Upper lobe of left lung (tissue), 6 donors: Measurements from ENCODE around the gene IL10RB. TPM values are rescaled to one million over a fixed set of nuclear protein-coding genes. Genes with fewer than 3 reads are reported as not detected.
"Not testable (repeated sequence)": the region's sequence is repeated elsewhere in the genome, so short reads cannot be mapped to it uniquely, and the experiment has no call there.

Source experiments
- ATAC-seq, 2 donors: fragments of 200-7000 bp; cut with Tn5 transposase; one replicate each; pipeline ENCODE4 v1.9.1; 2022; ENCODE audit warnings: mild to moderate bottlenecking in 2 of 2, moderate library complexity in 2 of 2; ENCODE audit not compliant: low FRiP score in 2 of 2
- DNase-seq, 2 donors: peaks; one replicate each; pipeline ENCODE4 v3.0.0-alpha.2; 2019 to 2020
- H3K27ac ChIP-seq, 4 donors: fragments of 200-600 bp; sonication (generic); one replicate each; pipeline ENCODE4 v1.5.1; 2016 to 2019
- H3K27me3 ChIP-seq, 4 donors: fragments of 200-600 bp; sonication (generic); one replicate each; pipeline ENCODE4 v1.5.1; 2017 to 2019
- H3K36me3 ChIP-seq, 4 donors: fragments of 200-600 bp; sonication (generic); one replicate each; pipeline ENCODE4 v1.5.1; 2016 to 2019
- H3K4me1 ChIP-seq, 4 donors: fragments of 200-600 bp; sonication (generic); one replicate each; pipeline ENCODE4 v1.5.1; 2018 to 2019
- H3K4me3 ChIP-seq, 4 donors: fragments of 200-600 bp; sonication (generic); one replicate each; pipeline ENCODE4 v1.5.1; 2017 to 2019; ENCODE audit warnings: mild to moderate bottlenecking in 2 of 4, moderate library complexity in 1 of 4
- H3K9me3 ChIP-seq, 4 donors: fragments of 200-600 bp; sonication (generic); one replicate each; pipeline ENCODE4 v1.5.1; 2018 to 2019
- EP300 ChIP-seq, 4 donors: sonication (generic); formaldehyde crosslinking; IDR thresholded peaks; one replicate each; pipeline ENCODE4 v1.5.1; 2017; ENCODE audit warnings: antibody characterized with exemption in 4 of 4, control low read depth in 2 of 4
- POLR2A ChIP-seq, 4 donors: fragments of 450-650 bp; IDR thresholded peaks; one replicate each; pipeline ENCODE4 v1.5.1; 2016 to 2017; ENCODE audit warnings: antibody characterized with exemption in 4 of 4, mild to moderate bottlenecking in 2 of 4
- POLR2AphosphoS5 ChIP-seq, 2 donors: sonication (generic); formaldehyde crosslinking; IDR thresholded peaks; one replicate each; pipeline ENCODE4 v1.5.1; 2017; ENCODE audit warnings: antibody characterized with exemption in 2 of 2
- WGBS, 2 donors: methylation state at CpG; one replicate each; pipeline ENCODE4 v1.1.5; 2017 to 2018; 5-methylcytosine and 5-hydroxymethylcytosine counted together
- total RNA-seq, 6 donors: library from RNA; depleted of rRNA in 4 of 6; stranded (reverse); fragments of >200 nt in 4 of 6; gene quantifications; one replicate each; pipeline versions ENCODE4 v1.1.0 to v1.2.1, GENCODE V29; 2016 to 2021
- TF ChIP-seq, protein P1 (sequence below), 6 experiments: fragments of 450-650 bp in 4 of 6; fragments of 200-600 bp in 2 of 6; sonication (generic) in 2 of 6; IDR thresholded peaks; one replicate each; pipeline ENCODE4 v1.5.1; 2016 to 2019; ENCODE audit warnings: antibody characterized with exemption in 6 of 6
- donor health status: DM: no; HTN: no; CAD: no; lungs with moderate emphysema.
- donor health status: DM: no; HTN: yes; CAD: no; lungs with severe emphysema.

IL10RB gene
- total RNA-seq, 6 donors from 2014 or later, result 11.5 to 49.2 (median 41.0) TPM

- WGBS, 2 donors, result 84 to 94% methylated on average over 2 of the region's 2 CpGs
- Histone ChIP-seq H3K36me3 (peaks cover 0 to 33% (median 2%) of the 10 kb centered on the region in 4 donors), H3K4me1 (peaks cover 8 to 29% (median 14%) of the 10 kb centered on the region in 4 donors), H3K9me3 (no peaks in the 10 kb centered on the region), H3K27me3 (no peaks in the 10 kb centered on the region), H3K4me3 (no peak overlapping the region), H3K27ac (no peak overlapping the region)
- TF ChIP-seq POLR2A (IDR thresholded peaks at IDR 0.05) (no peak), EP300 (IDR thresholded peaks at IDR 0.05) (no peak), POLR2AphosphoS5 (IDR thresholded peaks at IDR 0.05) (no peak)
- TF ChIP-seq, protein P1, sequence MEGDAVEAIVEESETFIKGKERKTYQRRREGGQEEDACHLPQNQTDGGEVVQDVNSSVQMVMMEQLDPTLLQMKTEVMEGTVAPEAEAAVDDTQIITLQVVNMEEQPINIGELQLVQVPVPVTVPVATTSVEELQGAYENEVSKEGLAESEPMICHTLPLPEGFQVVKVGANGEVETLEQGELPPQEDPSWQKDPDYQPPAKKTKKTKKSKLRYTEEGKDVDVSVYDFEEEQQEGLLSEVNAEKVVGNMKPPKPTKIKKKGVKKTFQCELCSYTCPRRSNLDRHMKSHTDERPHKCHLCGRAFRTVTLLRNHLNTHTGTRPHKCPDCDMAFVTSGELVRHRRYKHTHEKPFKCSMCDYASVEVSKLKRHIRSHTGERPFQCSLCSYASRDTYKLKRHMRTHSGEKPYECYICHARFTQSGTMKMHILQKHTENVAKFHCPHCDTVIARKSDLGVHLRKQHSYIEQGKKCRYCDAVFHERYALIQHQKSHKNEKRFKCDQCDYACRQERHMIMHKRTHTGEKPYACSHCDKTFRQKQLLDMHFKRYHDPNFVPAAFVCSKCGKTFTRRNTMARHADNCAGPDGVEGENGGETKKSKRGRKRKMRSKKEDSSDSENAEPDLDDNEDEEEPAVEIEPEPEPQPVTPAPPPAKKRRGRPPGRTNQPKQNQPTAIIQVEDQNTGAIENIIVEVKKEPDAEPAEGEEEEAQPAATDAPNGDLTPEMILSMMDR (IDR thresholded peaks at IDR 0.05), result no peak
- ATAC-seq (no peak), DNase-seq (no peak)
Measured at GRCh38 chr21:33240404-33240803, 25.8 kb upstream of the IL10RB start.

- peaks cover 8 to 23% (median 14%) of the 10 kb centered on the region in 4 donors for H3K4me1 ChIP-seq
- DNase-seq, result no peak
- WGBS, 2 donors, result 75 to 83% methylated on average over 2 of the region's 2 CpGs
- H3K4me3 ChIP-seq, result no peak overlapping the region
- H3K27me3 ChIP-seq, result no peaks in the 10 kb centered on the region
- no peak for ATAC-seq
- no peak overlapping the region for H3K27ac ChIP-seq
- no peaks in the 10 kb centered on the region for H3K9me3 ChIP-seq
- H3K36me3 ChIP-seq, result peaks cover 4 to 48% (median 11%) of the 10 kb centered on the region in 4 donors
- TF ChIP-seq POLR2A (IDR thresholded peaks at IDR 0.05), result no peak
- TF ChIP-seq EP300 (IDR thresholded peaks at IDR 0.05), result no peak
- no peak for TF ChIP-seq POLR2AphosphoS5 (IDR thresholded peaks at IDR 0.05)
- TF ChIP-seq, protein P1 (IDR thresholded peaks at IDR 0.05), result no peak
Measured at GRCh38 chr21:33241846-33242245, 24.3 kb upstream of the IL10RB start.

GRCh38 chr21:33242846-33243245 lies 23.3 kb upstream of the IL10RB start:
- not testable (repeated sequence) for H3K9me3 ChIP-seq, ATAC-seq, H3K27me3 ChIP-seq, DNase-seq, H3K4me3 ChIP-seq, H3K27ac ChIP-seq
- peaks cover 8 to 23% (median 14%) of the 10 kb centered on the region in 4 donors for H3K4me1 ChIP-seq
- H3K36me3 ChIP-seq, result peaks cover 11 to 58% (median 21%) of the 10 kb centered on the region in 4 donors
- WGBS, 2 donors, result 99 to 100% methylated on average over 7 to 8 of the region's 8 CpGs

DNA sequence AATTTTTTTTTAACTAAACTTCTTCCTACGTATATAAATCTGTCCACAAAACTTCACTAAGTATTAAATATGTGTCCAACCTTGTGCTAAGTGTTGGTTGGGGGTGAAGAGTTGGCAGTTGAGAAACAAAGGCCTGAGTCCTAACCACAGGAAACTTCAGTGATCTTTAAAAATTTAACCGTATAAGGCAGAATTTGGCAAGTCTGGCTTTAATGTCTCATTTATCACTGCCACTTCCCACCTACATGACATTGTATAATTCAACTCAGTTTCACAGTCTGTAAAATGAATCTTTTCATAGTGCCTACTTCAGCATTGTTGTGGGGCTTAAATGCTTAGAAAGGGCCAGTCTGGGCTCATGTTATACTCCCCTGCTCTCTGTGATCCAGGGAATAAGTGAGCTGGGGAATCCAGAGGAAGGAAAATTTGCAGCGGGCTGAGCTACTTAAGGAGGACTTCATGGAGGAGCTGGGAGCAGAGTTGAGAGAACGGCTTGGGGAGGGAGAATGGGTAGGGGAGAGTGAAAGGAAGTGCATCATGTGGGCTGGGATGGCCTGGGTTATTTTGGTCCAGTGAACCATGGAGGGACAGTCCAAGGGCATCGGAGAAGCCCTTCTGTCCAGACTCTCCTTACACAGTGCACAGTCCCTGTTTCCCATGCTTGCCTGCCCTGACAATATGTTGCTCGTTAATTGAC lies 21.9 kb upstream of the IL10RB start:
- Histone ChIP-seq H3K36me3 (peaks cover 16 to 71% (median 32%) of the 10 kb centered on the region in 4 donors), H3K4me1 (peaks cover 8 to 13% (median 10%) of the 10 kb centered on the region in 4 donors), H3K27ac (peak overlapping the region in 3 of 4 donors; percentile 19 to 58 (median 33)), H3K9me3 (no peaks in the 10 kb centered on the region), H3K4me3 (no peak overlapping the region), H3K27me3 (no peaks in the 10 kb centered on the region)
- ATAC-seq, result no peak
- DNase-seq, result no peak
- 56 to 64% methylated on average over 6 of the region's 6 CpGs for WGBS, 2 donors
- TF ChIP-seq, protein P1 (IDR thresholded peaks at IDR 0.05), result no peak
- TF ChIP-seq POLR2A (IDR thresholded peaks at IDR 0.05) (no peak), EP300 (IDR thresholded peaks at IDR 0.05) (no peak), POLR2AphosphoS5 (IDR thresholded peaks at IDR 0.05) (no peak)

- TF ChIP-seq POLR2AphosphoS5 (IDR thresholded peaks at IDR 0.05) (no peak), POLR2A (IDR thresholded peaks at IDR 0.05) (no peak), EP300 (IDR thresholded peaks at IDR 0.05) (no peak)
- TF ChIP-seq, protein P1 (IDR thresholded peaks at IDR 0.05), result no peak
- 60 to 63% methylated on average over 2 of the region's 2 CpGs for WGBS, 2 donors
- no peaks in the 10 kb centered on the region for H3K9me3 ChIP-seq
- H3K36me3 ChIP-seq, result peaks cover 16 to 77% (median 37%) of the 10 kb centered on the region in 4 donors
- H3K4me1 ChIP-seq, result peaks cover 8 to 12% (median 9%) of the 10 kb centered on the region in 4 donors
- no peak overlapping the region for H3K4me3 ChIP-seq
- H3K27ac ChIP-seq, result peak overlapping the region in 2 of 4 donors; percentile 19 to 58
- no peak for DNase-seq
- no peaks in the 10 kb centered on the region for H3K27me3 ChIP-seq
- ATAC-seq, result no peak
Measured at GRCh38 chr21:33244779-33245105, 21.4 kb upstream of the IL10RB start.
